K562 (cell line): ENCODE measurements around the gene USP15. TPM values are rescaled to one million over a fixed set of nuclear protein-coding genes. Genes with fewer than 3 reads are reported as not detected.

Source experiments
- ATAC-seq: fragments of 200-7000 bp; cut with Tn5 transposase; 3 replicates; pipeline ENCODE4 v1.9.1; 2020; ENCODE audit warnings: moderate library complexity
- BruUV-seq: library from RNA; stranded (reverse); fragments of 400-500 nt; replicated peaks from 2 replicates; lab custom pipeline; 2021; lab: Mats Ljungman, UMichigan
- CTCF ChIA-PET: fragments of 300-600 bp; formaldehyde crosslinking; extraction: SDS; loops from one replicate; lab custom pipeline; 2021; ENCODE audit warnings: low intra/inter-chr PET ratio; lab: Yijun Ruan, JAX
- POLR2A ChIA-PET: fragments of 300-600, 350-650 bp; sonication (Branson Sonifier 250); formaldehyde crosslinking; extraction: SDS; loops from one replicate; lab custom pipeline; 2021; ENCODE audit warnings: antibody characterized with exemption, inconsistent platforms; lab: Yijun Ruan, JAX
- DNase-seq, 4 experiments: peaks; one replicate each; pipeline versions ENCODE4 v3.0.0 to v3.0.0-alpha.2; 2011 to 2018; ENCODE audit warnings: low spot score in 3 of 4, mixed read lengths in 3 of 4; ENCODE audit errors: extremely low read depth in 1 of 4
- FAIRE-seq: peaks from 2 replicates; lab custom pipeline; 2011; peaks lifted over from hg19 to GRCh38; lab: Jason Lieb, UNC
- H2AFZ ChIP-seq: 2 replicates; pipeline ENCODE4 v1.6.0; 2011; ENCODE audit warnings: low read depth, low read length, control low read depth, inconsistent platforms
- H3K27ac ChIP-seq: fragments of 200-600 bp; 3 replicates; pipeline ENCODE4 v1.8.0; 2011; ENCODE audit warnings: low read depth, mild to moderate bottlenecking, control low read depth, inconsistent platforms, low read length, moderate library complexity, mixed read lengths; ENCODE audit errors: extremely low read depth
- H3K27me3 ChIP-seq, 2 experiments: fragments of 300-600 bp in 1 of 2; 2 replicates in 1 of 2; 3 replicates in 1 of 2; pipeline versions ENCODE4 v1.6.0 to v1.8.0; 2011; ENCODE audit warnings: inconsistent platforms in 2 of 2, low read length in 2 of 2, mild to moderate bottlenecking in 1 of 2, mixed read lengths in 1 of 2, moderate library complexity in 1 of 2; ENCODE audit not compliant: control insufficient read depth in 2 of 2, insufficient read depth in 2 of 2
- H3K36me3 ChIP-seq: fragments of 300-600 bp; 3 replicates; pipeline ENCODE4 v1.8.0; 2011; ENCODE audit warnings: mild to moderate bottlenecking, low read length, inconsistent platforms; ENCODE audit not compliant: control insufficient read depth, insufficient read depth
- H3K4me1 ChIP-seq, 2 experiments: fragments of 200-600 bp in 1 of 2; replicated peaks in 1 of 2; 2 replicates in 1 of 2; 3 replicates in 1 of 2; pipeline versions ENCODE4 v1.5.1 to v1.8.0; 2011; ENCODE audit warnings: inconsistent platforms in 2 of 2, low read length in 2 of 2, mild to moderate bottlenecking in 1 of 2, mixed read lengths in 1 of 2, moderate library complexity in 1 of 2; ENCODE audit not compliant: control insufficient read depth in 2 of 2, insufficient read depth in 2 of 2
- H3K4me2 ChIP-seq: 2 replicates; pipeline ENCODE4 v1.6.1; 2011; ENCODE audit warnings: low read length, control low read depth, inconsistent platforms, mixed read lengths; ENCODE audit not compliant: insufficient read depth
- H3K4me3 ChIP-seq: fragments of 200-600 bp; sonication (generic), shearing (Covaris generic); 2 replicates; pipeline ENCODE4 v1.5.1; 2016; ENCODE audit warnings: control low read depth, inconsistent platforms
- H3K79me2 ChIP-seq: fragments of 200-600 bp; 3 replicates; pipeline ENCODE4 v1.8.0; 2011; ENCODE audit warnings: low read length, inconsistent platforms; ENCODE audit not compliant: control insufficient read depth, insufficient read depth
- H3K9ac ChIP-seq, 2 experiments: 2 replicates each; pipeline versions ENCODE4 v1.6.0 to v1.6.1; 2011; ENCODE audit warnings: low read depth in 2 of 2, low read length in 2 of 2, control low read depth in 1 of 2, inconsistent platforms in 1 of 2, mild to moderate bottlenecking in 1 of 2, mixed read lengths in 1 of 2; ENCODE audit not compliant: insufficient read depth in 1 of 2
- H3K9me1 ChIP-seq: one replicate; pipeline ENCODE4 v1.6.0; 2011; ENCODE audit warnings: inconsistent platforms, mild to moderate bottlenecking, low read length, moderate library complexity; ENCODE audit not compliant: control insufficient read depth, insufficient read depth
- H3K9me3 ChIP-seq: replicated peaks from 2 replicates; pipeline ENCODE4 v1.5.1; 2011; ENCODE audit warnings: low read depth, low read length, inconsistent platforms; ENCODE audit not compliant: control insufficient read depth, insufficient read depth
- H4K20me1 ChIP-seq: replicated peaks from 2 replicates; pipeline ENCODE4 v1.6.1; 2011; ENCODE audit warnings: low read length, inconsistent platforms, mixed read lengths; ENCODE audit not compliant: control insufficient read depth, insufficient read depth
- ETV1 ChIP-seq: fragments of 450-650 bp; conservative IDR thresholded peaks from 2 replicates; pipeline ENCODE4 v1.6.1; 2016; ENCODE audit warnings: missing genetic modification characterization, control low read depth, low read depth, missing compliant biosample characterization
- EZH2 ChIP-seq: IDR thresholded peaks from 2 replicates; pipeline ENCODE4 v1.6.1; 2012; ENCODE audit warnings: low read depth, mild to moderate bottlenecking, inconsistent platforms, low read length, borderline replicate concordance
- FOXP1 ChIP-seq: sonication (generic); formaldehyde crosslinking; IDR thresholded peaks from 2 replicates; pipeline ENCODE4 v1.8.0; 2022; ENCODE audit warnings: mild to moderate bottlenecking, missing genetic modification reagents
- GATA2 ChIP-seq: sonication (generic); formaldehyde crosslinking; IDR thresholded peaks from 2 replicates; pipeline ENCODE4 v1.4.0; 2020; ENCODE audit warnings: mild to moderate bottlenecking, missing genetic modification reagents
- GATAD2B ChIP-seq: fragments of 450-650 bp; IDR thresholded peaks from 2 replicates; pipeline ENCODE4 v1.6.1; 2017; ENCODE audit warnings: mild to moderate bottlenecking, borderline replicate concordance
- KDM4B ChIP-seq, 2 experiments: fragments of 450-650 bp in 1 of 2; sonication (generic) in 1 of 2; IDR thresholded peaks; 2 replicates each; pipeline ENCODE4 v1.6.1; 2016 to 2017; ENCODE audit warnings: borderline replicate concordance in 2 of 2, antibody characterized with exemption in 1 of 2, low read depth in 1 of 2, mild to moderate bottlenecking in 1 of 2
- KLF6 ChIP-seq: fragments of 250-450 bp; sonication (Bioruptor Pico); IDR thresholded peaks from 2 replicates; pipeline ENCODE4 v1.4.0; 2020; ENCODE audit warnings: mild to moderate bottlenecking, moderate library complexity, borderline replicate concordance
- MECOM ChIP-seq: fragments of 250-450 bp; sonication (Bioruptor Pico); IDR thresholded peaks from 2 replicates; pipeline ENCODE4 v1.8.0; 2022; ENCODE audit warnings: inconsistent platforms
- MTA1 ChIP-seq: fragments of 450-650 bp; IDR thresholded peaks from 2 replicates; pipeline ENCODE4 v1.6.1; 2017; ENCODE audit warnings: borderline replicate concordance
- NR2C1 ChIP-seq, 2 experiments: fragments of 450-650 bp; IDR thresholded peaks; 2 replicates each; pipeline ENCODE4 v1.6.1; 2017; ENCODE audit warnings: mild to moderate bottlenecking in 2 of 2, antibody characterized with exemption in 1 of 2, inconsistent platforms in 1 of 2, missing compliant biosample characterization in 1 of 2, missing genetic modification characterization in 1 of 2
- NRF1 ChIP-seq, 2 experiments: fragments of 450-650 bp; IDR thresholded peaks in 1 of 2; conservative IDR thresholded peaks in 1 of 2; 2 replicates each; pipeline ENCODE4 v1.6.1; 2014; ENCODE audit warnings: mild to moderate bottlenecking in 2 of 2
- PTRF ChIP-seq: fragments of 450-650 bp; IDR thresholded peaks from 2 replicates; pipeline ENCODE4 v1.6.1; 2016; ENCODE audit warnings: mild to moderate bottlenecking, missing genetic modification characterization, missing compliant biosample characterization
- SMAD2 ChIP-seq: fragments of 150-350 bp; IDR thresholded peaks from 2 replicates; pipeline ENCODE4 v1.6.1; 2014; ENCODE audit warnings: low read depth, mild to moderate bottlenecking, low read length
- SMARCA4 ChIP-seq: fragments of 450-650 bp; IDR thresholded peaks from 2 replicates; pipeline ENCODE4 v1.6.1; 2016
- SMARCE1 ChIP-seq: fragments of 450-650 bp; IDR thresholded peaks from 2 replicates; pipeline ENCODE4 v1.7.1; 2016; ENCODE audit warnings: mild to moderate bottlenecking
- SOX6 ChIP-seq: fragments of 450-650 bp; IDR thresholded peaks from 2 replicates; pipeline ENCODE4 v1.6.1; 2014; ENCODE audit warnings: mild to moderate bottlenecking
- TAL1 ChIP-seq: fragments of 450-650 bp; IDR thresholded peaks from 2 replicates; pipeline ENCODE4 v1.6.1; 2016; ENCODE audit warnings: mild to moderate bottlenecking
- ZBTB1 ChIP-seq: sonication (generic); formaldehyde crosslinking; IDR thresholded peaks from 2 replicates; pipeline ENCODE4 v1.8.1; 2023; ENCODE audit warnings: missing genetic modification reagents, low read depth, mild to moderate bottlenecking, borderline replicate concordance
- ZNF316 ChIP-seq: fragments of 450-650 bp; IDR thresholded peaks from 2 replicates; pipeline ENCODE4 v1.6.1; 2016
- WGBS: fragments of 100-300 bp; shearing (Covaris generic); methylation state at CpG from one replicate; pipeline ENCODE4 v1.1.6; 2016; ENCODE audit warnings: low coverage, mixed read lengths; ENCODE audit not compliant: insufficient coverage; ENCODE audit errors: missing lambda C conversion rate; 5-methylcytosine and 5-hydroxymethylcytosine counted together
- in situ Hi-C: fragments of 300-500 bp; cut with MboI; formaldehyde crosslinking; loops from 4 replicates; pipeline ENCODE4 v1.15.0; 2018; ENCODE audit warnings: inconsistent platforms, mixed read lengths
- intact Hi-C: fragments of 100-400 bp; cut with micrococcal nuclease; formaldehyde crosslinking; loops from 2 replicates; pipeline ENCODE4 v1.14.2; 2022
- polyA plus RNA-seq, 8 experiments: library from polyadenylated mRNA; depleted of rRNA in 4 of 8; stranded (reverse) in 5 of 8; unstranded in 3 of 8; fragments of >200 nt; fragmentation: Nextera tagmentation in 2 of 8; fragmentation: Illumina TruSeq in 1 of 8; extraction: Ambion mirVana in 2 of 8; extraction: Trizol in 1 of 8; gene quantifications; 2 replicates each; pipeline versions ENCODE4 v1.2.1 to v1.2.3, GENCODE V29; 2011 to 2014; ENCODE audit warnings: inconsistent platforms in 1 of 8, missing spikeins in 1 of 8
- total RNA-seq, 7 experiments: library from RNA; depleted of rRNA in 6 of 7; stranded (reverse); fragments of >200 nt in 6 of 7; fragmentation: Illumina TruSeq in 2 of 7; extraction: Trizol in 2 of 7; gene quantifications; 2 replicates each; pipeline versions ENCODE4 v1.2.1 to v1.2.3, GENCODE V29; 2011 to 2021; ENCODE audit warnings: low replicate concordance in 1 of 7
- TF ChIP-seq, protein P1 (sequence below): sonication (generic); formaldehyde crosslinking; IDR thresholded peaks from 2 replicates; pipeline ENCODE4 v1.9.0; 2022; ENCODE audit warnings: mild to moderate bottlenecking, missing genetic modification reagents
- TF ChIP-seq, protein P2 (sequence below): fragments of 250-450 bp; sonication (Bioruptor Pico); IDR thresholded peaks from 2 replicates; pipeline ENCODE4 v1.5.0; 2021
- TF ChIP-seq, protein P3 (sequence below), 2 experiments: IDR thresholded peaks in 1 of 2; conservative IDR thresholded peaks in 1 of 2; 2 replicates each; pipeline ENCODE4 v1.6.1; 2016; ENCODE audit warnings: low read depth in 2 of 2, mild to moderate bottlenecking in 1 of 2, missing compliant biosample characterization in 1 of 2, missing genetic modification characterization in 1 of 2, moderate library complexity in 1 of 2

USP15 gene
- total and polyA plus RNA-seq, 9 of the 15 experiments (the other 6 are each of a cell fraction or from before 2014, with no cell fraction given), result 140 to 272 (median 182) TPM

DNA sequence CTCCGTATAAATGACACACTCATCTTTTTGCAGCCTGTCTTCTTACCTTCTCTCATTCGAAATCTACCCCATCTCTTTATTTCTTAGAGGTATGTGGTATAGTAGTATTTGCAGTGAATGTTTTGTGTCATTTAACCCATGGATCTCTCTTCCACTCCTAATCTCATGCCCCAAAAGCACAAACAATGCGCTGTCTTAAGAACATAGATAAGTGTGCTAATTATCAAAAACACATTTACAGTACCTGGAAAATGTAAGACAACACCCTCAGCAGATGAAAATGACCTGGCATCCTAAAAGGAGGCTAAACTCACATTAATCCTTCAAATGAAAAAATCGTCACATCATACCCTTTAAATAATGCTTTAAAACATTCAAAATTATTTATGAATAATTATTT is 10.7 kb downstream of the USP15 start:
- 4% methylated on average over 4 of the region's 4 CpGs for WGBS
- Histone ChIP-seq H3K27me3 (no peaks in the 10 kb centered on the region), H3K9ac (0 out of 4 replicates have a peak overlapping the region, but pooled peaks of 1 of the 2 experiments have one; percentile 17), H2AFZ (no peak overlapping the region), H3K79me2 (peaks cover 100% of the 10 kb centered on the region), H3K36me3 (peaks cover 39% of the 10 kb centered on the region; the same call in 2 of the 3 replicates), H3K27ac (peak overlapping the region; percentile 15; the same call in 1 of the 3 replicates), H4K20me1 (peaks cover 47% of the 10 kb centered on the region; the same call in 1 of the 2 replicates), H3K4me2 (peak overlapping the region; percentile 55), H3K9me1 (no peaks in the 10 kb centered on the region), H3K4me3 (no peak overlapping the region), H3K4me1 (peaks cover 9 to 65% of the 10 kb centered on the region in 2 experiments; a peak in 4 of 5 replicates), H3K9me3 (no peaks in the 10 kb centered on the region)
- in situ Hi-C loops, result no loop called here
- FAIRE-seq (peak; percentile 15), ATAC-seq (peak; percentile 3), DNase-seq (no peak)
- ChIA-PET CTCF (no interaction called here), POLR2A (no interaction called here)
- no TSS peak for BruUV-seq
- intact Hi-C loops, result no loop called here
- no peak for TF ChIP-seq KLF6 (CRISPR knock-in tag)
- no peak for TF ChIP-seq SMAD2
- no peak for TF ChIP-seq PTRF (tag)
- TF ChIP-seq ETV1 (tag), result no peak
- no peak for TF ChIP-seq MECOM (CRISPR knock-in tag)
- peak; percentile 75 for TF ChIP-seq SOX6
- peak; percentile 39; the same call in 1 of the 2 replicates for TF ChIP-seq TAL1
- no peak for TF ChIP-seq NR2C1 (IDR thresholded peaks at IDR 0.05)
- TF ChIP-seq NR2C1 (tag; IDR thresholded peaks at IDR 0.05), result no peak
- TF ChIP-seq SMARCE1, result peak; percentile 16; the same call in 1 of the 2 replicates
- no peak for TF ChIP-seq EZH2
- TF ChIP-seq FOXP1 (CRISPR knock-in tag), result no peak
- peak; percentile 60; the same call in 1 of the 2 replicates for TF ChIP-seq SMARCA4
- TF ChIP-seq KDM4B (IDR thresholded peaks at IDR 0.05; ENCODE audit: borderline replicate concordance in 2 of 2, low read depth in 1 of 2), result no peak
- 0 out of 2 replicates have a peak, but pooled peaks have one; percentile 14 for TF ChIP-seq GATAD2B
- no peak for TF ChIP-seq NRF1 (conservative IDR thresholded peaks at IDR 0.05 in 1 of 2, IDR thresholded peaks at IDR 0.05 in 1 of 2)
- TF ChIP-seq ZNF316, result no peak
- no peak for TF ChIP-seq ZBTB1 (CRISPR knock-in tag)
- TF ChIP-seq, protein P1, sequence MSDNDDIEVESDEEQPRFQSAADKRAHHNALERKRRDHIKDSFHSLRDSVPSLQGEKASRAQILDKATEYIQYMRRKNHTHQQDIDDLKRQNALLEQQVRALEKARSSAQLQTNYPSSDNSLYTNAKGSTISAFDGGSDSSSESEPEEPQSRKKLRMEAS (CRISPR knock-in tag), result no peak
- TF ChIP-seq, protein P2, sequence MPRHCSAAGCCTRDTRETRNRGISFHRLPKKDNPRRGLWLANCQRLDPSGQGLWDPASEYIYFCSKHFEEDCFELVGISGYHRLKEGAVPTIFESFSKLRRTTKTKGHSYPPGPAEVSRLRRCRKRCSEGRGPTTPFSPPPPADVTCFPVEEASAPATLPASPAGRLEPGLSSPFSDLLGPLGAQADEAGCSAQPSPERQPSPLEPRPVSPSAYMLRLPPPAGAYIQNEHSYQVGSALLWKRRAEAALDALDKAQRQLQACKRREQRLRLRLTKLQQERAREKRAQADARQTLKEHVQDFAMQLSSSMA (CRISPR knock-in tag), result no peak
- no peak for TF ChIP-seq GATA2 (CRISPR knock-in tag)
- TF ChIP-seq, protein P3, sequence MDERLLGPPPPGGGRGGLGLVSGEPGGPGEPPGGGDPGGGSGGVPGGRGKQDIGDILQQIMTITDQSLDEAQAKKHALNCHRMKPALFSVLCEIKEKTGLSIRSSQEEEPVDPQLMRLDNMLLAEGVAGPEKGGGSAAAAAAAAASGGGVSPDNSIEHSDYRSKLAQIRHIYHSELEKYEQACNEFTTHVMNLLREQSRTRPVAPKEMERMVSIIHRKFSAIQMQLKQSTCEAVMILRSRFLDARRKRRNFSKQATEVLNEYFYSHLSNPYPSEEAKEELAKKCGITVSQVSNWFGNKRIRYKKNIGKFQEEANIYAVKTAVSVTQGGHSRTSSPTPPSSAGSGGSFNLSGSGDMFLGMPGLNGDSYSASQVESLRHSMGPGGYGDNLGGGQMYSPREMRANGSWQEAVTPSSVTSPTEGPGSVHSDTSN (CRISPR knock-in tag; IDR thresholded peaks at IDR 0.05; ENCODE audit: low read depth), result no peak
- TF ChIP-seq, protein P3 (tag; conservative IDR thresholded peaks at IDR 0.05; ENCODE audit: low read depth), result no peak
- no peak for TF ChIP-seq MTA1
